Heart left ventricle (tissue), 16 donors: ENCODE measurements around the gene DNMT1. TPM values are rescaled to one million over a fixed set of nuclear protein-coding genes. Genes with fewer than 3 reads are reported as not detected.

Experiments
- ATAC-seq, 4 donors: fragments of 200-7000 bp; cut with Tn5 transposase; one replicate each; pipeline ENCODE4 v1.9.1; 2020 to 2022; ENCODE audit warnings: moderate library complexity in 4 of 4, mild to moderate bottlenecking in 3 of 4, moderate number of reproducible peaks in 1 of 4
- DNase-seq, 5 donors: peaks; one replicate each; pipeline ENCODE4 v3.0.0-alpha.2; 2020
- H3K27ac ChIP-seq, 12 donors: fragments of 200-600 bp; sonication (generic) in 4 of 12; one replicate each; pipeline versions ENCODE4 v1.5.0 to v1.8.0; 2016 to 2022; ENCODE audit warnings: mild to moderate bottlenecking in 2 of 12
- H3K27me3 ChIP-seq, 9 donors: fragments of 200-600 bp; sonication (generic) in 2 of 9; one replicate each; pipeline versions ENCODE4 v1.5.1 to v1.8.0; 2016 to 2022; ENCODE audit warnings: mild to moderate bottlenecking in 3 of 9
- H3K36me3 ChIP-seq, 9 donors: fragments of 200-600 bp; sonication (generic) in 2 of 9; one replicate each; pipeline versions ENCODE4 v1.5.0 to v1.8.0; 2018 to 2022; ENCODE audit warnings: mild to moderate bottlenecking in 2 of 9
- H3K4me1 ChIP-seq, 12 donors: fragments of 200-600 bp; sonication (generic) in 4 of 12; one replicate each; pipeline versions ENCODE4 v1.5.0 to v1.8.0; 2016 to 2022; ENCODE audit warnings: mild to moderate bottlenecking in 3 of 12
- H3K4me3 ChIP-seq, 12 donors: fragments of 200-600 bp; sonication (generic) in 4 of 12; one replicate each; pipeline versions ENCODE4 v1.5.0 to v1.8.0; 2017 to 2022; ENCODE audit warnings: mild to moderate bottlenecking in 9 of 12, moderate library complexity in 4 of 12
- H3K9me3 ChIP-seq, 12 donors: fragments of 200-600 bp; sonication (generic) in 4 of 12; one replicate each; pipeline versions ENCODE4 v1.5.0 to v1.8.0; 2016 to 2022; ENCODE audit warnings: mild to moderate bottlenecking in 1 of 12
- POLR2A ChIP-seq, 2 donors: fragments of 450-650 bp; IDR thresholded peaks; one replicate each; pipeline ENCODE4 v1.6.1; 2017; ENCODE audit warnings: antibody characterized with exemption in 2 of 2, mild to moderate bottlenecking in 2 of 2, moderate library complexity in 2 of 2
- WGBS, 4 donors: extraction: QIAGEN DNeasy Blood & Tissue Kit in 2 of 4; methylation state at CpG; one replicate each; pipeline versions ENCODE4 v1.1.5 to v1.1.7; 2013 to 2018; 5-methylcytosine and 5-hydroxymethylcytosine counted together
- intact Hi-C, 10 donors: fragments of 100-400 bp; cut with DNase I; formaldehyde crosslinking; loops; one replicate each; pipeline versions ENCODE4 v1.11.1 to v1.14.2; 2022
- polyA plus RNA-seq, 2 donors: library from polyadenylated mRNA; stranded (reverse); fragments of 200-250 nt; gene quantifications; one replicate each; pipeline ENCODE4 v1.2.3, GENCODE V29; 2013
- total RNA-seq, 9 donors: library from RNA; depleted of rRNA in 2 of 9; stranded (reverse); fragments of >200 nt in 2 of 9; fragmentation: NEBNext Ultra II Directional in 3 of 9; extraction: Animal tissue kit (Norgen Biotek cat#: 25700) in 3 of 9; gene quantifications; one replicate each; pipeline versions ENCODE4 v1.1.0 to v1.2.4, GENCODE V29; 2016 to 2023
- TF ChIP-seq, protein P1 (sequence below), 12 donors: fragments of 200-600 bp; sonication (generic) in 4 of 12; IDR thresholded peaks; one replicate each; pipeline versions ENCODE4 v1.5.0 to v1.8.0; 2018 to 2022; ENCODE audit warnings: antibody characterized with exemption in 12 of 12, mild to moderate bottlenecking in 5 of 12
- donor health status: ischemic (EF 13 %, LVEDD 7.1; RV severe dilation, severe dysfunction).
- donor health status: healthy with polysubstance abuse.
- donor health status: DM: no; HTN: yes; CAD: no.
- donor health status: DM: no; HTN: no; CAD: no.
- donor health status: ischemic (EF 25% LVEDD 6.9; RV normal size, moderate dysfunction).
- donor health status: ischemic (EF 25% LVEDD 5.7; RV mildly dilated, moderate dysfunction).
- donor health status: healthy.
- donor health status: DM: yes; HTN: yes; CAD: no.
- donor health status: ischemic (EF 35%, LVEDD 5.7; RV mildly dilated, moderate dysfunction).
- donor health status: nonischemic (EF 11% LVEDD 7.7; RV severe dilation, severe dysfunction).
- donor health status: DM: yes; HTN: yes; CAD: no.
- donor health status: PGD.
- donor health status: ischemic (EF 29% LVEDD 5.4; RV normal size, mild dysfunction).
- donor health status: nonischemic (EF 23%, LVEDD 6.1; RV moderate dilation, normal function).

The DNMT1 gene
- total and polyA plus RNA-seq, 11 donors: 16.1 to 61.6 (median 25.0) TPM

DNA sequence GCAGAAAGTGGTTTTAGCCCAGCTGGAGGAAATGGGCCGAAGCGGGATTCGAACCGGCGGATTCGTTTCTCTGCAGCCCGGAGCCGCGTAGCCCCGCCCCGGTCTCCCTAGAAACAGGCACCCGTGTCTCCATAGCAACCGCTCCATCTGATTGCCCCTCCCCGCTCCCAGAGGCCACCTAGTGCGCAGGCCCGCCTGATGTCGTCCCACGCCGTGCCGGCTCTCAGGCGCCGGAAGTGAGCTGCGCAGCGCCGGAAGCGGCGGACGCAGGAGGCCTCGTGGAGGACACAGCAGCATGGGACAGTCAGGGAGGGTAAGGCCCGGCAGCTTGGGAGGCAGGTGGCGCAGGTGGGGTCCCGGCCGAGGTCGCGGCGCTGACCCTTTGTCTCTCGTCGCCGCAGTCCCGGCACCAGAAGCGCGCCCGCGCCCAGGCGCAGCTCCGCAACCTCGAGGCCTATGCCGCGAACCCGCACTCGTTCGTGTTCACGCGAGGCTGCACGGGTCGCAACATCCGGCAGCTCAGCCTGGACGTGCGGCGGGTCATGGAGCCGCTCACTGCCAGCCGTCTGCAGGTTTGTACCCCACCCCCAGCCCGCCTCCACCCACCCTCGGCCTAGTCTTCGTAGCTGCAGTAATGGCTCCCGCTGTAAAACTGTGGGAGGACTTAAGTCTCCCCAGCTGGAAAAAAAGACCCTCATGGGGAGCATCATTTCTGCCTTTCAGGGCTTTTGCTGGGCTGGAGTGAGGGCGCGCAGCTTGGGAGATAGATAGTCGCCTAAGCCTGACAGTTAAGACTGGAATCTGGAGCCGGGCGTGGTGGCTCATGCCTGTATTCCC lies 88.4 kb downstream of the DNMT1 start, which contains the start of gene PPAN:
TSS of gene PPAN (plus strand) at position 263 of the 837 bp plus-strand sequence. CDS start at position 296, 33 bp downstream.
- H3K4me1 ChIP-seq: peaks cover 0 to 54% (median 13%) of the 10 kb centered on the region in 12 donors
- H3K36me3 ChIP-seq: peaks cover 7 to 44% (median 40%) of the 10 kb centered on the region in 9 donors
- ATAC-seq: peak; percentile 98 to 100 (median 98)
- H3K9me3 ChIP-seq: no peaks in the 10 kb centered on the region
- no peaks in the 10 kb centered on the region for H3K27me3 ChIP-seq
- DNase-seq: peak; percentile 98 to 99 (median 99)
- WGBS, 4 donors: 1 to 7% (median 3%) methylated on average over 33 to 71 of the region's 71 CpGs
- intact Hi-C loops: loop anchor here in 3 of 10 donors (1.0 to 5.0 kb wide), 4 partner anchors 13 to 591 kb away; partner anchors contain the start of genes EIF3G (in 1 of the 3) and MRPL4 (in 1 of the 3)
- TF ChIP-seq POLR2A (IDR thresholded peaks at IDR 0.05): peak in 1 of 2 donors; percentile 72
- TF ChIP-seq, protein P1, sequence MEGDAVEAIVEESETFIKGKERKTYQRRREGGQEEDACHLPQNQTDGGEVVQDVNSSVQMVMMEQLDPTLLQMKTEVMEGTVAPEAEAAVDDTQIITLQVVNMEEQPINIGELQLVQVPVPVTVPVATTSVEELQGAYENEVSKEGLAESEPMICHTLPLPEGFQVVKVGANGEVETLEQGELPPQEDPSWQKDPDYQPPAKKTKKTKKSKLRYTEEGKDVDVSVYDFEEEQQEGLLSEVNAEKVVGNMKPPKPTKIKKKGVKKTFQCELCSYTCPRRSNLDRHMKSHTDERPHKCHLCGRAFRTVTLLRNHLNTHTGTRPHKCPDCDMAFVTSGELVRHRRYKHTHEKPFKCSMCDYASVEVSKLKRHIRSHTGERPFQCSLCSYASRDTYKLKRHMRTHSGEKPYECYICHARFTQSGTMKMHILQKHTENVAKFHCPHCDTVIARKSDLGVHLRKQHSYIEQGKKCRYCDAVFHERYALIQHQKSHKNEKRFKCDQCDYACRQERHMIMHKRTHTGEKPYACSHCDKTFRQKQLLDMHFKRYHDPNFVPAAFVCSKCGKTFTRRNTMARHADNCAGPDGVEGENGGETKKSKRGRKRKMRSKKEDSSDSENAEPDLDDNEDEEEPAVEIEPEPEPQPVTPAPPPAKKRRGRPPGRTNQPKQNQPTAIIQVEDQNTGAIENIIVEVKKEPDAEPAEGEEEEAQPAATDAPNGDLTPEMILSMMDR (IDR thresholded peaks at IDR 0.05): no peak
- H3K27ac ChIP-seq: peak within 1 kb of the TSS; percentile 2 to 94 (median 79)
- peak within 1 kb of the TSS; percentile 56 to 96 (median 87) for H3K4me3 ChIP-seq

DNA sequence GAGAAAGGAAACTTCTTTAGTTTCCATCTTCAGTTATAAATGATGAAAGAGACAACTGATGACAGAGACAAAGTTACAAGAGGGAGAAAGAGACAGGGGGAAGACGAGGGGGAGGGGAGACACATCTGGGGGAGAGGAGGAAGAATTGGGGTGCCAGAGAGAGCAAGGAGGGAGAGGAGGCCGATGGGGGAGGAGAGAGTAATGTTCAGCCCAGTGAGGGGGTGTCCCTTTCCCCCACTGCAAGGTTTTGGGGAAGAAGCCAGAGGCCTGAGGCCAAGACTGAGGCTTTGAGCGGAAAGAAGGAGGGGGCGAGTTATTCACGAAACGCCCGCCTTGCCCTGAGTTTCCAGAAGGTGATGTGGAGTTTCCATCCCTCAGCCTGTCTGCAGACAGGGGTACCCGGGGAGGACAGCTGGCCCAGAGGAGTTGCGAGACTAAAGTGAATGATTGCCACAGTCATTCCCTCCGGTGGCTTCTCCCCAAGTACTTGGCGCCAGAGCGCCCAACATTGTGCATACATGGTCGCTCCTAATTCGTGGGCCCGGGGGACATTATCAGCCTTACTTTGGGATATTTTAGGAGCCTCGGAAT lies 89.1 kb downstream of the DNMT1 start:
- 45 to 49% (median 47%) methylated on average over 16 of the region's 16 CpGs for WGBS, 4 donors
- ATAC-seq: peak in 1 of 4 donors; percentile 2
- no peak for DNase-seq

DNA sequence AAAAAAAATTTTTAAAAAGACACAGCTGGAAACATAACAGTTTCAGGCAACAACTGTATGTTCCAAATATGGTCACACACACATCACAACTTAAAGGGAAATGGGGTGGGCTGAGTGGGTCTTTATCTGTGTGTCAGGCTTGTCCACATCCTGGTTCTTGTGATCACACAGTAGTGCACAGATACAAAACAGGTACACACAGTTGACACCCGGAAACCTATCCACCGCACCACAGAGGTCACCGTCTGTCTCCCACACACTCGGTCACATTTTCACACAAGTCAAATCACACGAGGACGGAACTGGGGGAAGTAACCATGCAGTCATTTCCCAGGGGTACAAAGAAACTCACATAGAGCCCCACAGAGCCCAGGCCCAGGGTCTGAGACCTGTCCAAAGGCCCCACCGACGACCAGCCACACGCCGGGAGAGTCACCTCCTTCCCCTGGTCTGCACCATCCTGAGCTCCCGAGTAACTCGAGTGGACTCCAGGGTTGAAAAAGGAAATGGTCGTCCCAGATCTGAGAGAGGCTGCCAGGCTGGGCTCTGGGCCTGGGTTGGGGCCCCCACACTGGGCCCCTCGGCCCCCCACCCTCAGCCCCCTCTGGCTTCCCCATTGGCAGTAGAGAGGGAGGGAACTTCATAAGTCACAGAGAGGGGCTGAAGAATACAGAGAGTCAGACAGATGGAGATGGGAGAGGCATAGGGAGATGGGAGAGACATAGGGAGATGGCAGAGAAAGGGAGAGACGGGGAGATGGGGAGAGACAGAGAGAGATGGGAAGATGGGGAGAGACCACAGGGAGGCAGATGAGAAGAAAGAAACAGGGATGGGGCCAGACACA lies 89.9 kb downstream of the DNMT1 start:
- H3K27ac ChIP-seq: peak overlapping the region in 2 of 12 donors; percentile 50 to 87
- intact Hi-C loops: loop anchor here in 1 of 10 donors (5.0 kb wide), 2 partner anchors 147 to 592 kb away; partner anchors contain the start of gene MRPL4

More for the DNA sequence above, 89.1 kb downstream of the DNMT1 start:
- H3K36me3 ChIP-seq: peaks cover 7 to 37% (median 33%) of the 10 kb centered on the region in 9 donors
- no peaks in the 10 kb centered on the region for H3K9me3 ChIP-seq
- TF ChIP-seq, protein P1 (IDR thresholded peaks at IDR 0.05): no peak
- no peak for TF ChIP-seq POLR2A (IDR thresholded peaks at IDR 0.05)
- H3K4me1 ChIP-seq: peaks cover 0 to 51% (median 13%) of the 10 kb centered on the region in 12 donors
- peak overlapping the region in 9 of 12 donors; percentile 79 to 96 (median 87) for H3K4me3 ChIP-seq
- no peaks in the 10 kb centered on the region for H3K27me3 ChIP-seq
- H3K27ac ChIP-seq: peak overlapping the region in 7 of 12 donors; percentile 17 to 94 (median 78)
- intact Hi-C loops: loop anchor here in 3 of 10 donors (1.0 to 5.0 kb wide), 4 partner anchors 14 to 592 kb away; partner anchors contain the start of genes EIF3G (in 1 of the 3) and MRPL4 (in 1 of the 3)

More for the DNA sequence above, 89.9 kb downstream of the DNMT1 start:
- WGBS, 4 donors: 43 to 53% (median 49%) methylated on average over 9 to 15 of the region's 15 CpGs
- ATAC-seq: no peak
- Histone ChIP-seq H3K36me3 (peaks cover 5 to 30% (median 26%) of the 10 kb centered on the region in 9 donors), H3K9me3 (no peaks in the 10 kb centered on the region), H3K4me1 (peaks cover 0 to 50% (median 13%) of the 10 kb centered on the region in 12 donors), H3K4me3 (no peak overlapping the region), H3K27me3 (no peaks in the 10 kb centered on the region)
- TF ChIP-seq, protein P1 (IDR thresholded peaks at IDR 0.05): no peak
- DNase-seq: no peak
